ENCODE measurements around the gene CSRP3. TPM values are rescaled to one million over a fixed set of nuclear protein-coding genes. Genes with fewer than 3 reads are reported as not detected.

CSRP3 gene
- total and polyA plus RNA-seq, 10 donors, result 0.08 to 0.17 TPM; not detected in 8

- intact Hi-C loops (cut with DNase I; ENCODE audit: low total_unique reads), result no loop called here
- Histone ChIP-seq H3K4me1 (no peaks in the 10 kb centered on the region), H3K4me3 (no peak overlapping the region), H3K27ac (no peak overlapping the region), H3K9me3 (no peaks in the 10 kb centered on the region), H3K27me3 (replicated peaks in 1 of 7) (no peaks in the 10 kb centered on the region), H3K36me3 (peaks cover 0 to 89% (median 0%) of the 10 kb centered on the region in 6 donors)
- no peak for DNase-seq
- TF ChIP-seq POLR2A (IDR thresholded peaks at IDR 0.05) (no peak), POLR2AphosphoS5 (IDR thresholded peaks at IDR 0.05) (no peak), CTCF (IDR thresholded peaks at IDR 0.05 in 8 of 11, conservative IDR thresholded peaks at IDR 0.05 in 3 of 11) (no peak)
- WGBS, 5 donors, result 55 to 78% (median 66%) methylated on average over 5 to 6 of the region's 6 CpGs
These were observed 31.2 kb upstream of the CSRP3 start for GRCh38 chr11:19232910-19233503.

GRCh38 chr11:19229671-19230070, 27.9 kb upstream of the CSRP3 start:
- H3K9me3 ChIP-seq, result no peaks in the 10 kb centered on the region
- no peak overlapping the region for H3K27ac ChIP-seq
- H3K4me1 ChIP-seq, result no peaks in the 10 kb centered on the region
- H3K4me3 ChIP-seq, result no peak overlapping the region
- intact Hi-C loops (cut with DNase I; ENCODE audit: low total_unique reads), result no loop called here
- DNase-seq, result no peak
- no peaks in the 10 kb centered on the region for H3K27me3 ChIP-seq (replicated peaks in 1 of 7)
- peaks cover 0 to 94% (median 0%) of the 10 kb centered on the region in 6 donors for H3K36me3 ChIP-seq
- 92 to 97% (median 95%) methylated on average over 5 of the region's 5 CpGs for WGBS, 5 donors
- TF ChIP-seq CTCF (IDR thresholded peaks at IDR 0.05 in 8 of 11, conservative IDR thresholded peaks at IDR 0.05 in 3 of 11) (no peak), POLR2AphosphoS5 (IDR thresholded peaks at IDR 0.05) (no peak), POLR2A (IDR thresholded peaks at IDR 0.05) (no peak)

- H3K4me1 ChIP-seq, result no peaks in the 10 kb centered on the region
- no peak for TF ChIP-seq POLR2AphosphoS5 (IDR thresholded peaks at IDR 0.05)
- no peak for TF ChIP-seq POLR2A (IDR thresholded peaks at IDR 0.05)
- no peak for TF ChIP-seq CTCF (IDR thresholded peaks at IDR 0.05 in 8 of 11, conservative IDR thresholded peaks at IDR 0.05 in 3 of 11)
These were observed 27.2 kb upstream of the CSRP3 start for GRCh38 chr11:19228968-19229367.

GRCh38 chr11:19226378-19227195, 24.8 kb upstream of the CSRP3 start:
- intact Hi-C loops (cut with DNase I; ENCODE audit: low total_unique reads), result no loop called here
- no peaks in the 10 kb centered on the region for H3K27me3 ChIP-seq (replicated peaks in 1 of 7)
- no peak for TF ChIP-seq POLR2AphosphoS5 (IDR thresholded peaks at IDR 0.05)
- TF ChIP-seq POLR2A (IDR thresholded peaks at IDR 0.05), result no peak
- TF ChIP-seq CTCF (IDR thresholded peaks at IDR 0.05 in 8 of 11, conservative IDR thresholded peaks at IDR 0.05 in 3 of 11), result no peak
- peaks cover 0 to 83% (median 0%) of the 10 kb centered on the region in 6 donors for H3K36me3 ChIP-seq
- no peaks in the 10 kb centered on the region for H3K4me1 ChIP-seq
- DNase-seq, result no peak
- H3K9me3 ChIP-seq, result no peaks in the 10 kb centered on the region
- no peak overlapping the region for H3K27ac ChIP-seq
- WGBS, 5 donors, result 88 to 95% (median 92%) methylated on average over 6 of the region's 6 CpGs
- no peak overlapping the region for H3K4me3 ChIP-seq

More at GRCh38 chr11:19228968-19229367, 27.2 kb upstream of the CSRP3 start:
- DNase-seq, result no peak
- Histone ChIP-seq H3K36me3 (peaks cover 0 to 90% (median 0%) of the 10 kb centered on the region in 6 donors), H3K27me3 (replicated peaks in 1 of 7) (no peaks in the 10 kb centered on the region), H3K27ac (no peak overlapping the region), H3K4me3 (no peak overlapping the region), H3K9me3 (no peaks in the 10 kb centered on the region)
- intact Hi-C loops (cut with DNase I; ENCODE audit: low total_unique reads), result no loop called here
- WGBS, 5 donors, result 90 to 96% (median 93%) methylated on average over 3 of the region's 3 CpGs

Measured in spleen (tissue), 11 donors.